ENCODE data around the gene CR1. TPM values are rescaled to one million over a fixed set of nuclear protein-coding genes. Genes with fewer than 3 reads are reported as not detected.

The CR1 gene
- total RNA-seq, 1 experiment from 2014 or later = 0.13 TPM

GRCh38 chr1:207502726-207503125 lies 6.8 kb downstream of the CR1 start:
- Mint-ChIP-seq H3K4me1 (no peaks in the 10 kb centered on the region), H3K27me3 (ENCODE audit: low read depth) (peaks cover 5% of the 10 kb centered on the region), H3K4me3 (no peak overlapping the region), H3K9me3 (no peaks in the 10 kb centered on the region), H3K36me3 (no peaks in the 10 kb centered on the region), H3K27ac (no peak overlapping the region)
- DNase-seq (ENCODE audit: low spot score) (no peak), ATAC-seq (no peak)
- TF ChIP-seq ZNF317 (CRISPR knock-in tag; IDR thresholded peaks at IDR 0.05; ENCODE audit: borderline replicate concordance, low read depth) = no peak
- TF ChIP-seq NR3C1 (CRISPR knock-in tag; conservative IDR thresholded peaks at IDR 0.05; ENCODE audit: low read depth) = no peak
- no peak for TF ChIP-seq NFE2L1 (CRISPR knock-in tag; IDR thresholded peaks at IDR 0.05)
- no peak for TF ChIP-seq SMAD4 (CRISPR knock-in tag; IDR thresholded peaks at IDR 0.05)
- TF ChIP-seq ZNF512 (CRISPR knock-in tag; IDR thresholded peaks at IDR 0.05; ENCODE audit: borderline replicate concordance) = no peak
- no peak for TF ChIP-seq MYBL2 (CRISPR knock-in tag; IDR thresholded peaks at IDR 0.05)
- ChIA-PET CTCF (interaction anchor here (0.7 to 1.1 kb wide), 3 partner anchors 48 to 196 kb away, joined by 3 to 4 read pairs (median 3); partner anchors contain the start of gene CR2), POLR2A (no interaction called here)

GRCh38 chr1:207503950-207504349 lies 8.0 kb downstream of the CR1 start:
- Mint-ChIP-seq H3K36me3 (no peaks in the 10 kb centered on the region), H3K4me3 (no peak overlapping the region), H3K9me3 (no peaks in the 10 kb centered on the region), H3K27me3 (ENCODE audit: low read depth) (no peaks in the 10 kb centered on the region; the same call in none of the 2 replicates), H3K27ac (no peak overlapping the region), H3K4me1 (no peaks in the 10 kb centered on the region)
- TF ChIP-seq E2F4 (CRISPR knock-in tag; IDR thresholded peaks at IDR 0.05; ENCODE audit: borderline replicate concordance, low read depth) = no peak
- ATAC-seq (no peak), DNase-seq (ENCODE audit: low spot score) (no peak)
- ChIA-PET POLR2A (no interaction called here), CTCF (no interaction called here)

GRCh38 chr1:207504438-207504837 lies 8.5 kb downstream of the CR1 start:
- Mint-ChIP-seq H3K27ac (no peak overlapping the region), H3K4me3 (no peak overlapping the region), H3K9me3 (no peaks in the 10 kb centered on the region), H3K4me1 (no peaks in the 10 kb centered on the region), H3K36me3 (no peaks in the 10 kb centered on the region), H3K27me3 (ENCODE audit: low read depth) (no peaks in the 10 kb centered on the region; the same call in none of the 2 replicates)
- DNase-seq (ENCODE audit: low spot score) (no peak), ATAC-seq (no peak)
- ChIA-PET CTCF (no interaction called here), POLR2A (no interaction called here)
- TF ChIP-seq CREB1 (CRISPR knock-in tag; IDR thresholded peaks at IDR 0.05) = no peak
- TF ChIP-seq ATF6 (CRISPR knock-in tag; IDR thresholded peaks at IDR 0.05) = no peak
- no peak for TF ChIP-seq OVOL2 (CRISPR knock-in tag; IDR thresholded peaks at IDR 0.05; ENCODE audit: borderline replicate concordance)
- TF ChIP-seq HMGXB4 (CRISPR knock-in tag; IDR thresholded peaks at IDR 0.05) = no peak
- no peak for TF ChIP-seq RORB (CRISPR knock-in tag; IDR thresholded peaks at IDR 0.05)
- no peak for TF ChIP-seq CREM (CRISPR knock-in tag; IDR thresholded peaks at IDR 0.05)
- no peak for TF ChIP-seq SMAD3 (CRISPR knock-in tag; IDR thresholded peaks at IDR 0.05; ENCODE audit: borderline replicate concordance)
- no peak for TF ChIP-seq USF1 (CRISPR knock-in tag; IDR thresholded peaks at IDR 0.05)
- TF ChIP-seq MXD4 (CRISPR knock-in tag; IDR thresholded peaks at IDR 0.05; ENCODE audit: borderline replicate concordance) = no peak
- no peak for TF ChIP-seq ESRRA (CRISPR knock-in tag; IDR thresholded peaks at IDR 0.05; ENCODE audit: borderline replicate concordance)
- TF ChIP-seq RELA (CRISPR knock-in tag; IDR thresholded peaks at IDR 0.05; ENCODE audit: borderline replicate concordance) = no peak
- TF ChIP-seq ZNF281 (CRISPR knock-in tag; IDR thresholded peaks at IDR 0.05) = no peak
- no peak for TF ChIP-seq CBFB (CRISPR knock-in tag; IDR thresholded peaks at IDR 0.05; ENCODE audit: low read depth)
- TF ChIP-seq ZNF423 (CRISPR knock-in tag; IDR thresholded peaks at IDR 0.05) = no peak
- no peak for TF ChIP-seq E2F4 (CRISPR knock-in tag; IDR thresholded peaks at IDR 0.05; ENCODE audit: borderline replicate concordance, low read depth)

Measured in WTC11 (cell line).